ENCODE results near the gene SDK1. TPM values are rescaled to one million over a fixed set of nuclear protein-coding genes. Genes with fewer than 3 reads are reported as not detected.

Gene SDK1
- total and polyA plus RNA-seq, 10 of the 15 experiments (the other 5 are each of a cell fraction or from before 2014, with no cell fraction given), result 0.14 to 0.33 TPM; not detected in 8

DNA sequence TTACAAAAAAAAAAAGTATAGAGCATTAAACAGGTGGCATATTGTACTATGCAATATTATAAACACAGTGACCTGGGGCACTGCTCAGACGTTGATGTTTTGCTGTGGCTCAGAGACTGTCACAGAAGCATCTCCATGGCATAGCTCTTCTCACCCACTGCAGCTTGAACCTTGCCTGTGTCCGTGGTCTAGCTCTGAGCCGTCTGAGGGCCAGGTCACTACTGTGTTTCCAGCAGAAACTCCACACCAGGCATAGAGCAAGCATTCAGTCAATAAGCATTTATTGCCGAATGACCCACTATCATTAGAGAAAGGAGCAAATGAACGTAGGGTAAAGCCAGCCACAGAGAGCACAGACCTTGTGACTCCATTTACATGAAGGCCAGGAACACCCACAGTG, 937.8 kb downstream of the SDK1 start:
- RAD21 ChIA-PET (ENCODE audit: unreplicated experiment), result no interaction called here
- no peaks in the 10 kb centered on the region for H3K27me3 ChIP-seq (replicated peaks in 1 of 2; ENCODE audit: control insufficient read depth in 2 of 2, insufficient read depth in 2 of 2, low read length in 1 of 2)
- H2AFZ ChIP-seq (ENCODE audit: control insufficient read depth, low read depth, low read length), result no peak overlapping the region
- no peaks in the 10 kb centered on the region for H3K36me3 ChIP-seq (ENCODE audit: control insufficient read depth in 2 of 2, insufficient read depth in 2 of 2, low read length in 1 of 2)
- no peaks in the 10 kb centered on the region for H4K20me1 ChIP-seq (ENCODE audit: control insufficient read depth, insufficient read depth)
- H3K79me2 ChIP-seq (ENCODE audit: control insufficient read depth, insufficient read depth, low read length), result no peaks in the 10 kb centered on the region
- H3K9ac ChIP-seq (ENCODE audit: control insufficient read depth, insufficient read depth, low read length), result no peak overlapping the region
- H3K4me3 ChIP-seq, result no peak overlapping the region
- no peak for TF ChIP-seq ZNF687 (IDR thresholded peaks at IDR 0.05)
- no peak overlapping the region for H3K4me2 ChIP-seq (ENCODE audit: control insufficient read depth, insufficient read depth)
- no peaks in the 10 kb centered on the region for H3K4me1 ChIP-seq (ENCODE audit: control insufficient read depth, insufficient read depth, low read length)
- intact Hi-C loops (cut with micrococcal nuclease; ENCODE audit: unreplicated experiment), result no loop called here
- CTCF ChIA-PET, result no interaction called here
- FAIRE-seq, result no peak
- under 1% methylated on average over 5 of the region's 5 CpGs for WGBS (ENCODE audit: insufficient coverage, insufficient replicate concordance, low lambda C conversion rate, missing lambda C conversion rate)
- no peak overlapping the region for H3K27ac ChIP-seq (ENCODE audit: control insufficient read depth, insufficient read depth)
- POLR2A ChIA-PET, result no interaction called here
- in situ Hi-C loops (cut with MboI), result no loop called here
- BruUV-seq (replicated peaks), result no TSS peak
- peaks cover 2% of the 10 kb centered on the region; the same call in 1 of the 3 replicates for H3K9me3 ChIP-seq (replicated peaks; ENCODE audit: control insufficient read depth, insufficient read depth, low read length)
- SMC1A ChIA-PET (ENCODE audit: uncharacterized antibody, unreplicated experiment), result no interaction called here
- no peak for ATAC-seq
- DNase-seq (ENCODE audit: low read depth, low spot score), result no peak

GRCh38 chr7:4240042-4240441, 939.0 kb downstream of the SDK1 start:
- FAIRE-seq, result no peak
- intact Hi-C loops (cut with micrococcal nuclease; ENCODE audit: unreplicated experiment), result no loop called here
- no peak for TF ChIP-seq SIN3A (IDR thresholded peaks at IDR 0.05; ENCODE audit: low read depth, low read length)
- TF ChIP-seq RUNX3 (IDR thresholded peaks at IDR 0.05; ENCODE audit: low read length), result no peak
- no peak for TF ChIP-seq IRF4 (IDR thresholded peaks at IDR 0.05; ENCODE audit: low read depth, low read length)
- no peak for TF ChIP-seq SMARCA5 (IDR thresholded peaks at IDR 0.05)
- TF ChIP-seq GATAD2B (conservative IDR thresholded peaks at IDR 0.05; ENCODE audit: low read depth), result no peak
- TF ChIP-seq HDAC2 (IDR thresholded peaks at IDR 0.05), result no peak
- no peak for TF ChIP-seq POLR2AphosphoS2 (IDR thresholded peaks at IDR 0.05; ENCODE audit: low read depth, low read length)
- TF ChIP-seq, protein P1, sequence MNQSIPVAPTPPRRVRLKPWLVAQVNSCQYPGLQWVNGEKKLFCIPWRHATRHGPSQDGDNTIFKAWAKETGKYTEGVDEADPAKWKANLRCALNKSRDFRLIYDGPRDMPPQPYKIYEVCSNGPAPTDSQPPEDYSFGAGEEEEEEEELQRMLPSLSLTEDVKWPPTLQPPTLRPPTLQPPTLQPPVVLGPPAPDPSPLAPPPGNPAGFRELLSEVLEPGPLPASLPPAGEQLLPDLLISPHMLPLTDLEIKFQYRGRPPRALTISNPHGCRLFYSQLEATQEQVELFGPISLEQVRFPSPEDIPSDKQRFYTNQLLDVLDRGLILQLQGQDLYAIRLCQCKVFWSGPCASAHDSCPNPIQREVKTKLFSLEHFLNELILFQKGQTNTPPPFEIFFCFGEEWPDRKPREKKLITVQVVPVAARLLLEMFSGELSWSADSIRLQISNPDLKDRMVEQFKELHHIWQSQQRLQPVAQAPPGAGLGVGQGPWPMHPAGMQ (IDR thresholded peaks at IDR 0.05; ENCODE audit: borderline replicate concordance), result no peak
- TF ChIP-seq MYB (IDR thresholded peaks at IDR 0.05; ENCODE audit: borderline replicate concordance, low read depth, low read length), result no peak
- TF ChIP-seq, protein P2, sequence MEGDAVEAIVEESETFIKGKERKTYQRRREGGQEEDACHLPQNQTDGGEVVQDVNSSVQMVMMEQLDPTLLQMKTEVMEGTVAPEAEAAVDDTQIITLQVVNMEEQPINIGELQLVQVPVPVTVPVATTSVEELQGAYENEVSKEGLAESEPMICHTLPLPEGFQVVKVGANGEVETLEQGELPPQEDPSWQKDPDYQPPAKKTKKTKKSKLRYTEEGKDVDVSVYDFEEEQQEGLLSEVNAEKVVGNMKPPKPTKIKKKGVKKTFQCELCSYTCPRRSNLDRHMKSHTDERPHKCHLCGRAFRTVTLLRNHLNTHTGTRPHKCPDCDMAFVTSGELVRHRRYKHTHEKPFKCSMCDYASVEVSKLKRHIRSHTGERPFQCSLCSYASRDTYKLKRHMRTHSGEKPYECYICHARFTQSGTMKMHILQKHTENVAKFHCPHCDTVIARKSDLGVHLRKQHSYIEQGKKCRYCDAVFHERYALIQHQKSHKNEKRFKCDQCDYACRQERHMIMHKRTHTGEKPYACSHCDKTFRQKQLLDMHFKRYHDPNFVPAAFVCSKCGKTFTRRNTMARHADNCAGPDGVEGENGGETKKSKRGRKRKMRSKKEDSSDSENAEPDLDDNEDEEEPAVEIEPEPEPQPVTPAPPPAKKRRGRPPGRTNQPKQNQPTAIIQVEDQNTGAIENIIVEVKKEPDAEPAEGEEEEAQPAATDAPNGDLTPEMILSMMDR (IDR thresholded peaks at IDR 0.05 in 2 of 3, conservative IDR thresholded peaks at IDR 0.05 in 1 of 3; ENCODE audit: control insufficient read depth in 2 of 3, extremely low read depth in 1 of 3, insufficient read depth in 1 of 3, low read depth in 3 of 3, low read length in 3 of 3), result no peak

More at GRCh38 chr7:4240042-4240441, 939.0 kb downstream of the SDK1 start:
- no peak overlapping the region for H3K27ac ChIP-seq (ENCODE audit: control insufficient read depth, insufficient read depth)
- WGBS (ENCODE audit: insufficient coverage, insufficient replicate concordance, low lambda C conversion rate, missing lambda C conversion rate), result 49% methylated on average over 10 of the region's 10 CpGs
- H3K9ac ChIP-seq (ENCODE audit: control insufficient read depth, insufficient read depth, low read length), result no peak overlapping the region
- no TSS peak for BruUV-seq (replicated peaks)
- SMC1A ChIA-PET (ENCODE audit: uncharacterized antibody, unreplicated experiment), result no interaction called here
- POLR2A ChIA-PET, result no interaction called here
- no peak overlapping the region for H3K4me2 ChIP-seq (ENCODE audit: control insufficient read depth, insufficient read depth)
- H3K4me3 ChIP-seq, result no peak overlapping the region
- no peaks in the 10 kb centered on the region for H3K36me3 ChIP-seq (ENCODE audit: control insufficient read depth in 2 of 2, insufficient read depth in 2 of 2, low read length in 1 of 2)
- H3K9me3 ChIP-seq (replicated peaks; ENCODE audit: control insufficient read depth, insufficient read depth, low read length), result peaks cover 2% of the 10 kb centered on the region; the same call in 1 of the 3 replicates
- in situ Hi-C loops (cut with MboI), result no loop called here
- H3K79me2 ChIP-seq (ENCODE audit: control insufficient read depth, insufficient read depth, low read length), result no peaks in the 10 kb centered on the region
- no peak for DNase-seq (ENCODE audit: low read depth, low spot score)
- H3K4me1 ChIP-seq (ENCODE audit: control insufficient read depth, insufficient read depth, low read length), result no peaks in the 10 kb centered on the region
- no peak overlapping the region for H2AFZ ChIP-seq (ENCODE audit: control insufficient read depth, low read depth, low read length)
- no peak for ATAC-seq
- no peaks in the 10 kb centered on the region for H3K27me3 ChIP-seq (replicated peaks in 1 of 2; ENCODE audit: control insufficient read depth in 2 of 2, insufficient read depth in 2 of 2, low read length in 1 of 2)
- CTCF ChIA-PET, result no interaction called here
- RAD21 ChIA-PET (ENCODE audit: unreplicated experiment), result no interaction called here
- no peaks in the 10 kb centered on the region for H4K20me1 ChIP-seq (ENCODE audit: control insufficient read depth, insufficient read depth)

Data from GM12878 (cell line).